H1 (cell line): ENCODE results near the gene CALM3. TPM values are rescaled to one million over a fixed set of nuclear protein-coding genes. Genes with fewer than 3 reads are reported as not detected.

ENCODE experiments used
- CTCF ChIA-PET: fragments of 300-600 bp; sonication (Branson Sonifier 250); formaldehyde crosslinking; loops from one replicate; lab custom pipeline; 2021; ENCODE audit not compliant: partially characterized antibody; lab: Charles Lee
- POLR2A ChIA-PET: fragments of 300-600 bp; sonication (Branson Sonifier 250); formaldehyde crosslinking; loops from one replicate; lab custom pipeline; 2021; ENCODE audit warnings: inconsistent platforms; ENCODE audit not compliant: partially characterized antibody; lab: Charles Lee
- DNase-seq, 2 experiments: peaks; one replicate each; pipeline versions ENCODE4 v3.0.0 to v3.0.0-alpha.2; 2010 to 2022; ENCODE audit warnings: low spot score in 2 of 2, low read depth in 1 of 2, mixed read lengths in 1 of 2
- FAIRE-seq: peaks from 2 replicates; lab custom pipeline; 2011; peaks lifted over from hg19 to GRCh38; lab: Jason Lieb, UNC
- H2AFZ ChIP-seq: 2 replicates; pipeline ENCODE4 v1.8.1; 2012; ENCODE audit warnings: low read length, inconsistent platforms
- H2AK5ac ChIP-seq: 2 replicates; pipeline ENCODE4 v1.6.1; 2013; ENCODE audit warnings: low read depth, low read length
- H2BK120ac ChIP-seq: replicated peaks from 2 replicates; pipeline ENCODE3; 2013; ENCODE audit warnings: low read depth, low read length, inconsistent platforms
- H2BK12ac ChIP-seq: 2 replicates; pipeline ENCODE4 v1.6.1; 2013; ENCODE audit warnings: low read depth, low read length
- H2BK15ac ChIP-seq: 2 replicates; pipeline ENCODE4 v1.6.1; 2013; ENCODE audit warnings: low read length
- H2BK20ac ChIP-seq: 2 replicates; pipeline ENCODE4 v1.6.1; 2013; ENCODE audit warnings: low read length
- H2BK5ac ChIP-seq: 2 replicates; pipeline ENCODE4 v1.6.1; 2013; ENCODE audit warnings: low read depth, low read length
- H3K14ac ChIP-seq: 2 replicates; pipeline ENCODE4 v1.6.1; 2013; ENCODE audit warnings: inconsistent platforms; ENCODE audit not compliant: insufficient read length
- H3K18ac ChIP-seq: 2 replicates; pipeline ENCODE4 v1.6.1; 2013; ENCODE audit warnings: low read length; ENCODE audit errors: extremely low read depth
- H3K23ac ChIP-seq: 2 replicates; pipeline ENCODE4 v1.6.1; 2013; ENCODE audit warnings: inconsistent platforms; ENCODE audit not compliant: insufficient read length
- H3K23me2 ChIP-seq: 2 replicates; pipeline ENCODE4 v1.6.1; 2013; ENCODE audit warnings: low read depth, low read length
- H3K27ac ChIP-seq: 2 replicates; pipeline ENCODE4 v1.6.1; 2011; ENCODE audit warnings: low read depth, low read length, inconsistent platforms
- H3K27me3 ChIP-seq, 4 experiments: replicated peaks in 1 of 4; 1 replicate in 1 of 4; 2 replicates in 3 of 4; pipeline versions ENCODE4 v1.6.1 to v1.8.1; 2011 to 2013; ENCODE audit warnings: low read length in 3 of 4, mild to moderate bottlenecking in 3 of 4, inconsistent platforms in 2 of 4, mixed read lengths in 2 of 4, moderate library complexity in 1 of 4; ENCODE audit not compliant: control insufficient read depth in 3 of 4, insufficient read depth in 3 of 4; ENCODE audit errors: extremely low read depth in 1 of 4
- H3K36me3 ChIP-seq, 4 experiments: 2 replicates each; pipeline versions ENCODE4 v1.6.1 to v1.8.1; 2011 to 2013; ENCODE audit warnings: mild to moderate bottlenecking in 4 of 4, low read length in 3 of 4, moderate library complexity in 2 of 4, control low read depth in 1 of 4, inconsistent platforms in 1 of 4; ENCODE audit not compliant: insufficient read depth in 4 of 4, control insufficient read depth in 2 of 4
- H3K4ac ChIP-seq: replicated peaks from 2 replicates; pipeline ENCODE3; 2013; ENCODE audit warnings: low read length, low read depth, mixed read lengths, inconsistent platforms; ENCODE audit not compliant: insufficient read length
- H3K4me1 ChIP-seq, 4 experiments: replicated peaks in 1 of 4; 1 replicate in 1 of 4; 2 replicates in 3 of 4; pipeline versions ENCODE4 v1.6.1 to v1.8.1; 2011 to 2013; ENCODE audit warnings: low read length in 3 of 4, inconsistent platforms in 2 of 4, mixed read lengths in 1 of 4; ENCODE audit not compliant: insufficient read depth in 4 of 4, control insufficient read depth in 3 of 4
- H3K4me2 ChIP-seq, 2 experiments: 2 replicates each; pipeline versions ENCODE4 v1.6.1 to v1.8.1; 2011 to 2013; ENCODE audit warnings: low read depth in 2 of 2, low read length in 2 of 2, control low read depth in 1 of 2, inconsistent platforms in 1 of 2, mild to moderate bottlenecking in 1 of 2; ENCODE audit not compliant: insufficient read depth in 1 of 2
- H3K4me3 ChIP-seq, 4 experiments: fragments of 200-600, 300-600 bp in 1 of 4; sonication (generic), shearing (Covaris generic), sonication (Bioruptor Twin) in 1 of 4; 2 replicates each; pipeline versions ENCODE4 v1.5.1 to v1.8.1; 2011 to 2016; ENCODE audit warnings: low read length in 4 of 4, low read depth in 3 of 4, control low read depth in 2 of 4, inconsistent platforms in 2 of 4, mild to moderate bottlenecking in 2 of 4, mixed read lengths in 1 of 4, moderate library complexity in 1 of 4; ENCODE audit not compliant: insufficient read depth in 2 of 4; ENCODE audit errors: extremely low read depth in 1 of 4
- H3K56ac ChIP-seq: replicated peaks from 2 replicates; pipeline ENCODE3; 2013; ENCODE audit warnings: low read depth, mild to moderate bottlenecking, mixed read lengths, low read length, inconsistent platforms; ENCODE audit not compliant: insufficient read length
- H3K79me1 ChIP-seq: 2 replicates; pipeline ENCODE4 v1.6.1; 2013; ENCODE audit warnings: low read depth, low read length, control low read depth
- H3K79me2 ChIP-seq, 2 experiments: 2 replicates each; pipeline versions ENCODE4 v1.6.1 to v1.8.1; 2012 to 2013; ENCODE audit warnings: low read length in 2 of 2, mild to moderate bottlenecking in 2 of 2, inconsistent platforms in 1 of 2; ENCODE audit not compliant: insufficient read depth in 2 of 2, control insufficient read depth in 1 of 2
- H3K9ac ChIP-seq, 4 experiments: replicated peaks in 1 of 4; 1 replicate in 1 of 4; 2 replicates in 3 of 4; pipeline versions ENCODE4 v1.6.1 to v1.8.1; 2011 to 2013; ENCODE audit warnings: low read depth in 3 of 4, low read length in 3 of 4, control low read depth in 2 of 4, mild to moderate bottlenecking in 2 of 4, moderate library complexity in 2 of 4, inconsistent platforms in 1 of 4; ENCODE audit errors: extremely low read depth in 1 of 4
- H3K9me3 ChIP-seq, 2 experiments: 2 replicates each; pipeline versions ENCODE4 v1.6.1 to v1.8.1; 2012 to 2013; ENCODE audit warnings: mild to moderate bottlenecking in 2 of 2, moderate library complexity in 2 of 2, control low read depth in 1 of 2, inconsistent platforms in 1 of 2, low read depth in 1 of 2, low read length in 1 of 2, mixed read lengths in 1 of 2; ENCODE audit not compliant: insufficient read depth in 2 of 2
- H4K20me1 ChIP-seq, 2 experiments: replicated peaks in 1 of 2; 2 replicates each; pipeline versions ENCODE3 to v1.8.1; 2011 to 2013; ENCODE audit warnings: inconsistent platforms in 2 of 2, low read length in 2 of 2, mild to moderate bottlenecking in 1 of 2; ENCODE audit not compliant: insufficient read depth in 2 of 2, control insufficient read depth in 1 of 2
- H4K5ac ChIP-seq: 2 replicates; pipeline ENCODE4 v1.6.1; 2013; ENCODE audit warnings: low read length, low read depth, mixed read lengths, inconsistent platforms; ENCODE audit not compliant: insufficient read length
- H4K8ac ChIP-seq: 2 replicates; pipeline ENCODE4 v1.8.0; 2013; ENCODE audit warnings: mild to moderate bottlenecking, moderate library complexity, low read length, inconsistent platforms; ENCODE audit not compliant: insufficient read depth; ENCODE audit errors: extremely low read depth
- H4K91ac ChIP-seq: replicated peaks from 2 replicates; pipeline ENCODE3; 2013; ENCODE audit warnings: low read length, mixed read lengths, inconsistent platforms; ENCODE audit not compliant: insufficient read length
- CBX5 ChIP-seq: fragments of 300-800, 300-1000 bp; sonication (generic); IDR thresholded peaks from 2 replicates; pipeline ENCODE4 v1.7.1; 2016; ENCODE audit warnings: antibody characterized with exemption, low read length, low read depth
- CHD1 ChIP-seq: IDR thresholded peaks from 2 replicates; pipeline ENCODE4 v1.6.1; 2012; ENCODE audit warnings: low read depth, low read length, improper control_type of control experiment
- CREB1 ChIP-seq: IDR thresholded peaks from 2 replicates; pipeline ENCODE4 v1.6.1; 2012; ENCODE audit warnings: inconsistent platforms
- EP300 ChIP-seq, 2 experiments: IDR thresholded peaks; 1 replicate in 1 of 2; 2 replicates in 1 of 2; pipeline ENCODE4 v1.6.1; 2011 to 2012; ENCODE audit warnings: low read depth in 2 of 2, low read length in 2 of 2, mild to moderate bottlenecking in 2 of 2, borderline replicate concordance in 1 of 2, inconsistent platforms in 1 of 2, moderate library complexity in 1 of 2
- FOSL1 ChIP-seq: IDR thresholded peaks from 2 replicates; pipeline ENCODE4 v1.6.1; 2011; ENCODE audit warnings: mild to moderate bottlenecking, low read depth, low read length, moderate library complexity; ENCODE audit not compliant: insufficient read depth
- GABPA ChIP-seq: IDR thresholded peaks from 2 replicates; pipeline ENCODE4 v1.6.1; 2011; ENCODE audit warnings: mild to moderate bottlenecking, low read length, moderate library complexity, borderline replicate concordance; ENCODE audit not compliant: insufficient read depth
- GTF2F1 ChIP-seq: IDR thresholded peaks from 2 replicates; pipeline ENCODE4 v1.6.1; 2012; ENCODE audit warnings: low read depth, low read length, improper control_type of control experiment, borderline replicate concordance
- JUN ChIP-seq: IDR thresholded peaks from 2 replicates; pipeline ENCODE4 v1.6.1; 2011; ENCODE audit warnings: low read depth, mild to moderate bottlenecking, improper control_type of control experiment, low read length
- KDM4A ChIP-seq: IDR thresholded peaks from one replicate; pipeline ENCODE4 v1.7.1; 2012; ENCODE audit warnings: low read depth, mild to moderate bottlenecking, moderate library complexity, low read length, inconsistent platforms; ENCODE audit not compliant: severe bottlenecking
- NANOG ChIP-seq: IDR thresholded peaks from 2 replicates; pipeline ENCODE4 v1.6.1; 2011; ENCODE audit warnings: low read length, low read depth, mild to moderate bottlenecking, inconsistent platforms; ENCODE audit not compliant: insufficient read depth, poor library complexity, severe bottlenecking
- RAD21 ChIP-seq, 2 experiments: IDR thresholded peaks in 1 of 2; conservative IDR thresholded peaks in 1 of 2; 2 replicates each; pipeline ENCODE4 v1.6.1; 2011; ENCODE audit warnings: low read depth in 2 of 2, low read length in 2 of 2, improper control_type of control experiment in 1 of 2, inconsistent platforms in 1 of 2, mild to moderate bottlenecking in 1 of 2, moderate library complexity in 1 of 2
- SP2 ChIP-seq: IDR thresholded peaks from 2 replicates; pipeline ENCODE4 v1.6.1; 2012; ENCODE audit warnings: mild to moderate bottlenecking, low read length, inconsistent platforms
- TAF7 ChIP-seq: optimal IDR thresholded peaks from 2 replicates; pipeline ENCODE3; 2011; ENCODE audit warnings: low read depth, mild to moderate bottlenecking, inconsistent platforms, low read length, moderate library complexity, borderline replicate concordance
- TBP ChIP-seq: IDR thresholded peaks from 2 replicates; pipeline ENCODE4 v1.6.1; 2011; ENCODE audit warnings: low read depth, low read length, improper control_type of control experiment
- WGBS, 2 experiments: shearing (Covaris generic) in 1 of 2; methylation state at CpG; one replicate each; pipeline versions ENCODE4 v1.1.6 to v1.1.7; 2013 to 2015; ENCODE audit warnings: low lambda C conversion rate in 2 of 2, mixed read lengths in 2 of 2, inconsistent platforms in 1 of 2, low coverage in 1 of 2, missing lambda C conversion rate in 1 of 2; ENCODE audit not compliant: insufficient replicate concordance in 2 of 2, insufficient coverage in 1 of 2, insufficient read length in 1 of 2; ENCODE audit errors: extremely low coverage in 1 of 2, missing lambda C conversion rate in 1 of 2; 5-methylcytosine and 5-hydroxymethylcytosine counted together
- polyA plus RNA-seq, 7 experiments: library from polyadenylated mRNA; depleted of rRNA in 3 of 7; stranded (reverse) in 5 of 7; unstranded in 2 of 7; fragments of >200 nt in 5 of 7; fragments of 200-250 nt in 2 of 7; gene quantifications; 1 replicate in 5 of 7; 2 replicates in 1 of 7; 4 replicates in 1 of 7; pipeline versions ENCODE4 v1.2.1 to v1.2.3, GENCODE V29; 2011 to 2013; ENCODE audit warnings: missing spikeins in 2 of 7, mixed read lengths in 2 of 7
- total RNA-seq: library from RNA; stranded (reverse); fragmentation: NEBNext Ultra II Directional; extraction: Animal tissue kit (Norgen Biotek cat#: 25700); gene quantifications from 2 replicates; pipeline ENCODE4 v1.2.1, GENCODE V29; 2021

CALM3 gene
- total and polyA plus RNA-seq, 2 of the 8 experiments (the other 6 are each of a cell fraction or from before 2014, with no cell fraction given) = 315 to 326 TPM

DNA sequence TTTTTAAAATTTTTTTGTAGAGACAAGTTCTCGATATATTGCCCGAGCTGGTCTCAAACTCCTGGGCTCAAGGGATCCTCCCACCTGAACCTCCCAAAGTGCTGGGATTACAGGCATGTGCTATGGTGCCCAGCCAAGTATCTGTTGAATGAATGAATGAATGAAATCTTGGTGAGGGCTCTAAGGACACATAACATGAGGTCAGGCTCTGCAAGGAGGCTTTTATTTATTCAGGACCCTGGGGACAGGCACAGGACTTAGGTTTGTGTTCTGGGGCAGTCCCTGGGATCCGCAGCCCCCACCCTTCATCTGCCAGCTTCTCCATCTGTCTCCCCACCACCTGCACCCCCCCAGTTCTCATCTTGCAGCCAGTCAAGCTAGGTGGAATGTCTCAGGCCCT, 19.1 kb downstream of the CALM3 start:
- H3K4me1 ChIP-seq = peaks cover 0 to 9% (median 4%) of the 10 kb centered on the region in 4 experiments; a peak in 4 of 7 replicates
- H2BK12ac ChIP-seq = 0 out of 2 replicates have a peak overlapping the region, but pooled peaks have one; percentile 63
- H3K27ac ChIP-seq = no peak overlapping the region
- no peak overlapping the region for H2BK5ac ChIP-seq
- no peak overlapping the region for H3K4me2 ChIP-seq
- no peak overlapping the region for H3K56ac ChIP-seq
- no peaks in the 10 kb centered on the region for H3K36me3 ChIP-seq
- H3K18ac ChIP-seq = no peak overlapping the region
- H3K23me2 ChIP-seq = no peaks in the 10 kb centered on the region
- H4K5ac ChIP-seq = no peak overlapping the region
- H2BK120ac ChIP-seq = no peak overlapping the region
- no peak overlapping the region for H2BK15ac ChIP-seq
- no peak overlapping the region for H3K9ac ChIP-seq
- no peaks in the 10 kb centered on the region for H3K9me3 ChIP-seq
- 83% methylated on average over 3 of the region's 3 CpGs; no CpG with 5 or more reads in 1 of the 2 experiments for WGBS, 2 experiments
- FAIRE-seq = no peak
- H3K79me2 ChIP-seq = no peaks in the 10 kb centered on the region
- POLR2A ChIA-PET = interaction anchor here (0.9 to 2.6 kb wide), 5 partner anchors 9 to 20 kb away, joined by 3 to 10 read pairs (median 6); no protein-coding TSS in a partner anchor
- CTCF ChIA-PET = interaction anchor here (0.7 to 15.6 kb wide), 12 partner anchors 4 to 133 kb away, joined by 3 to 341 read pairs (median 4); partner anchors contain the start of genes CALM3, DACT3 and PTGIR
- DNase-seq = no peak
- H3K79me1 ChIP-seq = no peaks in the 10 kb centered on the region
- H2AFZ ChIP-seq = no peak overlapping the region
- no peak overlapping the region for H2BK20ac ChIP-seq
- no peak overlapping the region for H2AK5ac ChIP-seq
- no peak overlapping the region for H4K8ac ChIP-seq
- no peaks in the 10 kb centered on the region for H3K27me3 ChIP-seq
- H4K91ac ChIP-seq = no peak overlapping the region
- no peak overlapping the region for H3K4ac ChIP-seq
- no peak overlapping the region for H3K23ac ChIP-seq
- no peak overlapping the region for H3K4me3 ChIP-seq
- no peak overlapping the region for H3K14ac ChIP-seq
- no peaks in the 10 kb centered on the region for H4K20me1 ChIP-seq
- TF ChIP-seq GTF2F1 = no peak
- no peak for TF ChIP-seq SP2
- TF ChIP-seq GABPA = no peak
- no peak for TF ChIP-seq NANOG
- no peak for TF ChIP-seq TAF7
- no peak for TF ChIP-seq JUN
- TF ChIP-seq TBP = no peak
- no peak for TF ChIP-seq CREB1
- no peak for TF ChIP-seq CHD1
- no peak for TF ChIP-seq RAD21 (IDR thresholded peaks at IDR 0.05 in 1 of 2, conservative IDR thresholded peaks at IDR 0.05 in 1 of 2; ENCODE audit: low read depth in 2 of 2, low read length in 2 of 2)
- no peak for TF ChIP-seq CBX5
- TF ChIP-seq KDM4A = no peak
- no peak for TF ChIP-seq EP300 (IDR thresholded peaks at IDR 0.05; ENCODE audit: borderline replicate concordance in 1 of 2, low read depth in 2 of 2, low read length in 2 of 2)
- TF ChIP-seq FOSL1 = no peak
- TF ChIP-seq, all 59 proteins: peak for 0
